A172 (cell line): ENCODE data around the gene RPS6KA3. TPM values are rescaled to one million over a fixed set of nuclear protein-coding genes. Genes with fewer than 3 reads are reported as not detected.
"Not testable (repeated sequence)": the region's sequence is repeated elsewhere in the genome, so short reads cannot be mapped to it uniquely, and the experiment has no call there.

ENCODE experiments used
- DNase-seq: peaks from one replicate; pipeline ENCODE4 v3.0.0-alpha.2; 2015; ENCODE audit warnings: low spot score
- total RNA-seq: library from RNA; depleted of rRNA; stranded (reverse); fragments of >200 nt; shearing (Covaris generic); gene quantifications from 2 replicates; pipeline ENCODE4 v1.2.3, GENCODE V29; 2014

The RPS6KA3 gene
- total RNA-seq, 1 experiment from 2014 or later = 62.5 TPM

- peak; percentile 78 for DNase-seq
Measured at GRCh38 chrX:20144491-20144890, 122.2 kb downstream of the RPS6KA3 start.

DNA sequence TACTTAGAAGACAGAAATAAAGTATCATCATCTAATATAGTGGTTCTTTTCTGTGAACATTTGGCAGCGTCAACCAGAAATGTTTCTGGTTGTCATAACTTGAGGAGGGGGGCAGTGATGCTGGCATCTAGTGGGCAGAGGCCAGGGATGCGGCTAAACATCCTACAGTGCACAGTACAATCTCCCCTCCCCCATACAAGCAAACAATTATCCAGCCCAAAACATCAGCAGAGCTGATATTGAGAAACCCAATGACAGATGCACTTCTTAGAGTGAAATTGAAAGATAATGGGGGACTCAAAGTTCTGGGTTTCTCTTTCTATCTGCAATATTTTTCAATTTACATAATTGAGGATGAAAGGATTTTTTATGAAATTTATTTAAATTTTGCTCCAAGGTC is 123.1 kb downstream of the RPS6KA3 start:
- no peak for DNase-seq

DNA sequence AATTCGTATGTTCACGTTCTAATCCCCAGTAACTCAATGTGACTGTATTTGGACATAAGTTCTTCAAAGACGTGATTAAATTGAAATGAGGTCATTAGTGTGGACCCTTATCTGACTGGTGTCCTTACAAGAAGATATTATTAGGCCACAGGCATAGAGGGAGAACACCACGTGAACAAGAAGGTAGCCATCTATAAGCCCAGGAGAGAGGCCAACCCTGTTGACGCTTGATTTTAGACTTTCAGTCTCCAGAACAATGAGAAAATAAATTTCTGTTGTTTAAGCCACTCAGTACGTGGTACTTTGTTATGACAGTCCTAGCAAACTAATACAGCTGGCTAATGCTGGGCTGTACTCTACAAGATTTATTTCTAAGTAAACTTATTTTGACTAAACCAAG is 123.6 kb downstream of the RPS6KA3 start:
- DNase-seq = no peak

DNA sequence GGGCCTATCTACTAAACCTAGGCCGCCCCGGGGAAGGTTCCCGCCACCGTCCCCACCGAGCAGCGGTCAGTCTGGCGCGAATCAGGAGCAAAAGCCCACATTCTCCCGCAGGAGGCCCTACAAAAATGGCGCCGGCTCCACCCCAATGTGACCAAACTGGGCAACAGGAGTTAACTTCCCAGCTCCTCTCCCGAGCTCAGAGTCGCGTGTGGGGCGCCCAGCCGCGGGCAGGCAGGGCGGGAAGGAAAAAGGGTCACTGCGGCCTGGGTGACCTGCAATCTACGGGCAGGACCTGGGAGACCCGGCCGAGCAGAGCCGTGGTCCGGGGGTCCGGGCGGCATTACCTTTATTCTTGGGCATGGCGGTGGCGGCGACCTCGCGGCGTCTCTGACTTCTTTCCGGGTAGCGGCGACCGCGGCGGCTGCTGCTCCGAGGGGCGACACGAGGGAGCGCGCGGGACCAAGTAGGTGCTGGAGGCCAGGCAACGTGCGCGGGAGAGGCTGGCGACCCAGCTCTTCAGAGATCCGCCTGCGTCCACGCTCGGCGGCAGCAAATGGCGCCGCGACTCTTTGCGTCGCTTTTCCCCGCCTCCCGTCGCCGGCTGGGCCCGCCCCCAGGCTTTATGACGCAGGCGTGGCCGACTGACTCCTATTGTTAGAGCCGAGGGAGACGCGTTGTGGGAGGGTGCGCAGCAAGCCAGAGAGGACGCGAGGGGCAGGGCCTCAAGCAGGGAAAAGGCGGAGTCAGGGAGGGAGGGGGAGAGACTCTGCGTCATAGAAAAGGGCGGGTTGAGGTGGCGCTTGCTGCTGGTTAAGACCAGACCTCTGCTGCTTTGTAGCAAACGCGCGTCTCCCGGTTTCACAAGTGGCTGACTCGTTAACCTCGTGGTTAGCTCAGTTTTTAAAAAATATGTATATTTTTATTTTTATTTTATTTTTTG is 125.2 kb downstream of the RPS6KA3 start, which contains the start of gene EIF1AX:
EIF1AX (minus strand) TSS at position 558 of the 940 bp plus-strand sequence; CDS start at position 360, 198 bp downstream.
- peak; percentile 98 for DNase-seq

DNA sequence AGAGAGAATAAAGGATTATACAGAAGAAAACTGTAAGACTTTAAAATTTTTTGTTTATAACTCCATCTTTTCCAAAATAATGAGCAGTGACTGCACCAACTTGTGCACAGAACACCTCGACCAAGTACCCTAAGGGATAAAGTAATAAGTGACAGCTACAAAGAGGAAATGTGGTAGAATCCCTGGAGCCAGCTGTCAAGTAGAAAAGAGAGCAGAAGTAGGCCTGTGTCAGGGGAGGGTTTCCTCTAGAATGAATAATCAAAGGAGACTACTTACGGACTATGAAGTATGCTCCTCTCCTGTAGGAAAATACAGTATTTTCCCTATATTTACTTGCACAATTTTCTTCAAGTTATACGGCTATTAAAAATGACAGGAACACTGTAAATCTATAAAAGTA is 126.3 kb downstream of the RPS6KA3 start:
- DNase-seq = no peak

- peak; percentile 39 for DNase-seq
Measured at GRCh38 chrX:20139966-20140365, 126.7 kb downstream of the RPS6KA3 start.

DNA sequence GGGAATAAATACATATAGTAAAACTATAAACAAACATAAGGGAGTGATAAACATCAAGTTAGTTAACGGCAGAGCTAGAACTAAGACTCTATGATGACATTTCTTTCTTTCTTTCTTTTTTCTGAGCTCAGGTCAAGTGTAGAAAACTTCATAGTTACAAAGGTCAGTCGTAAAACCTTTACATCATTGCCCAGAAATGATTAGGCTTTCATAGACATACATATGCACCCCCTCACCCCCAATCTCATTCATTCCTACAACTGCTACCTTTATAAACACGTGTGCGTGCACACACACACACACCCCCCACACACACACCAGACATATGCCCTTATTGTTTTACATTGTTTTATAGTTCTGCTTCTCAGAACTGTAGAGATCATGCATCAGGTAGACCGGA is 130.8 kb downstream of the RPS6KA3 start:
- no peak for DNase-seq

DNA sequence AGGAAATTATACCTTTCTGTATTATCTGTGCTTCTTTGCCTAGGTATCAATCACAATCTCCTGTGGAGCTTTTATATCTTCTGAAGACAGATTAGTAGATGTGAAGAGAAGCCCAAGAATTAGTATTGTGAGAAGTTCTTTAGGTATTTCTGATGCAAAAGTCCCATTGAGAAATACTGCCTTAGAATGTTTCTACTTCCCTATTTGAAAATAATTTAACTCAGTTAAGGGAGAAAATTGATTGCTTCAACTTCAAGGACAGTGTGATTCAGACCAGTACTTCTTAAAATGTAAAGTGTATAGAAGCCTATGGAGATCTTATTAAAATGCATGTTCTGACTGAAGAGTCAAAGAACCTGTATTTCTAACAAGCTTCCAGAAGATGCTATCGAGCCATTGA is 134.0 kb downstream of the RPS6KA3 start:
- DNase-seq = no peak

- no peak for DNase-seq
Measured at GRCh38 chrX:20130357-20130756, 136.4 kb downstream of the RPS6KA3 start.

DNA sequence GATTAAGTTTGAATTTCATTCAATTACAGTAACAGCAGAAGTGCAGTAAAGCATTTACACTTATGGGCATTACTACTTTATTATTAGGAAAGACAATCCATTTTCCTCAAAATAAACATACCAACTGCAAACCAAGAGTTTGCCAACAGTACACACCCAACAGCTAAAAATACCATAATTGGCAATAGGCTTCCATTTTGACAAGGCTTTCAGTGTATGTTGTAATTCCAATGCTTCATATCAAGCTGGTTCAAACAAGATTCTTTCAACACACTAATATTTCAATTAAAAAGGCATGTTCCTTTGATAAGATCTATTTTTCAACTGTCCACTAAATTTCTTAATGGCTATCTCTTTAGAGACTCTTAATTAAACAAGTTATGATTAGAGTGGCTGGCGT is 137.2 kb downstream of the RPS6KA3 start:
- no peak for DNase-seq

- DNase-seq = peak; percentile 19
Measured at GRCh38 chrX:20128670-20129069, 138.0 kb downstream of the RPS6KA3 start.

DNA sequence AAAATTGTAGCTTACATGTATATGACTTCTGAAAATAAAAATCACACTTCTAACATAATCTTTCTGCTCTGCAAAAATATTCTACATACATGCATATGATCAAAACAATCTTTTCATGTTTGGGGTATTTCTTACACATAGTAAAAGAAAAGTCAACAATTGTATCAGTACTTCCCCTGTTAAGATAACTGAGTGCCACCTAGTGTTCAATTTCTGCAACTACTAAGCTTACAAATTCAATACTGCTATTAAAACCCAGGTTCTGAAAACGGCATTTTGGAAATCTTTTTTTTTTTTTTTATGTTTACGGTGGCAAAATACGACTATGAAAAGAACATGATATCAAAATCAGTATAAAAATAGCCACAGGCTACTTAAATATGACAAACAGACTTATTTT is 139.3 kb downstream of the RPS6KA3 start:
- DNase-seq = not testable (repeated sequence)

- not testable (repeated sequence) for DNase-seq
Measured at GRCh38 chrX:20126833-20127232, 139.9 kb downstream of the RPS6KA3 start.

- no peak for DNase-seq
Measured at GRCh38 chrX:20124964-20125363, 141.7 kb downstream of the RPS6KA3 start.

GRCh38 chrX:20118065-20118824 is 148.5 kb downstream of the RPS6KA3 start:
- no peak for DNase-seq

GRCh38 chrX:20116577-20117240 is 150.0 kb downstream of the RPS6KA3 start, which contains the start of gene MAP7D2:
Gene MAP7D2 (minus strand): TSS chrX:20116907. CDS start chrX:20116879, 28 bp downstream.
- DNase-seq = no peak

GRCh38 chrX:20116087-20116576 is 150.6 kb downstream of the RPS6KA3 start:
- no peak for DNase-seq

DNA sequence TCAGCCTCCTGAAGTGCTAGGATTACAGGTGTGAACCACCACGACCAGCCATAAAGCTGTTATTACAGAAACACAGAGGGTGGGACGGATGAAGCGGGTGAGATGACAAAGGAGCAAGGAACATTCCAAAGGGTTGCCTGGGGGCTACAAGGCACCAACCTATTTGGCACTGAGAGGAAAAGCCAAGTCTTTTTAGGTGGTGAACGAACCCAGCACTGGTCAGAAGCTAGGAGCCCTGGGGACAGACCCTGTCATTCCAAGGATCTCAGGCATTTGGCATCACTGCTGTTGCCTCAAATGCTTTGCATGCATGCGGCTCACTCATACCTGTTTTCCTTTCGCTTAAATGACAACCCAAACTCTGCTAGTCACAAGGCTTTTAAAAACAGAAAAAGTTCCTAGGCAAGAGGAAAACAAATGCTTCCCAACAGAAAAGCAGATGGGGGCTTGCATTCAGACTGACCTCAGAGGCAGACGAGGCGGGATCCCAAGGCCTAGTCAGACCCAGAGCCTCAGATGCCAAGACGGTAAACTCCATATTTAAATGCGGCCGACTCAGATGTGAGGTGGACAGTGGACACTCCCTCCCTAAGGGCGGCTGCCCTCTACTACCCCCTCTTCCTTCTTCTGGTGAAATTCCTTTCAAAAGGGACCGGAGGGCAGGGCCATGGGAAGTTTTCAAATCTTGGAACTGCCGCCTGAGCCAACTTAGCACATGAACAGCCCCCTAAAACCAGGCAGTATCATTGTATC is 154.5 kb downstream of the RPS6KA3 start:
- DNase-seq = no peak

DNA sequence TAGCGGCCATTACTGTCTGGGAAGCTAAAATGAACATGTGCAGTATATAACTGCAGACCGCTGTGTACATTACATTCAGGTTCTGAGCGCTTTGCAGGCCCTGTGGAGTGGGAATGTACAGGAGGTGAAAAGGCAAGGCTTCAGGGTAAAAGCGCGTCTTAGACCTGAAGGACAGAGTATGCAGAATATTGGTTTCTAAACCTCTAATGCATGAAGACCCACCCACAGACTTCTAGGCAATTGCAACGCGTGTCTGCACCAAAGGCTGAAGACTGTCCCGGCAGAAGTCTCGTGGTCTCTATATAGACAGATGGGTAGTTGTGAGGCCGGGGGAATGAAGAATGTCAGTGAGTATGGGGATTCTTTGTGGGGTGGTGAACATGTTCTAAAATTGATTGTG is 155.4 kb downstream of the RPS6KA3 start:
- no peak for DNase-seq

GRCh38 chrX:20101934-20102581 is 164.7 kb downstream of the RPS6KA3 start:
- no peak for DNase-seq
